Epithelial cell of proximal tubule (primary cell): ENCODE measurements around the gene ZNF296. TPM values are rescaled to one million over a fixed set of nuclear protein-coding genes. Genes with fewer than 3 reads are reported as not detected.
A peak's percentile ranks its signal among the peaks of the same experiment; 100 is the strongest.

Experiments
- DNase-seq: peaks from one replicate; pipeline ENCODE4 v3.0.0-alpha.2; 2011; ENCODE audit warnings: low read depth
- H3K4me3 ChIP-seq: 2 replicates; pipeline ENCODE4 v1.5.1; 2011; ENCODE audit warnings: low read depth, mild to moderate bottlenecking, low read length
- total RNA-seq: library from RNA; depleted of rRNA; stranded (reverse); fragments of >200 nt; gene quantifications from 2 replicates; pipeline ENCODE4 v1.2.3, GENCODE V29; 2015
- TF ChIP-seq, protein P1 (sequence below): conservative IDR thresholded peaks from 2 replicates; pipeline ENCODE4 v1.5.1; 2012; ENCODE audit warnings: low read depth, mild to moderate bottlenecking, low read length

The ZNF296 gene
- total RNA-seq, 1 donor from 2014 or later, result 1.7 TPM

DNA sequence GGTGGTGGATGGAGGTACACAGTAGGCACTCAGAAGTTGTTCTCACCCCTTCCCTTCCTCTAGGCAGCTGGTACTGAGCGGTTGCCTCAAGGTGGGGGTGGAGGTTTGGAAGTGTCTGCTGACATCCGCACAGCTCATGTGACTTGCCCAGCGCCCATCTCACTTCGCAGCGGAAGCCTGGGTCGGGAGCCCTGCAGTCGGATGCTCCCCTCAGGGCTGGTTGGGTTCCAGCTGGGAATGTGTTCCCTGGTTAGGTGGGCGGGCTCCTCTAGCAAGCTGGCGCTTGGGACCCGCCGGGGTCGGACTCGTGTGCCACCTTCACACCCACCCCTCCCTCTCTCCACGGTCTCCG, 26.9 kb upstream of the ZNF296 start:
- peak overlapping the region; percentile 28 for H3K4me3 ChIP-seq
- TF ChIP-seq, protein P1, sequence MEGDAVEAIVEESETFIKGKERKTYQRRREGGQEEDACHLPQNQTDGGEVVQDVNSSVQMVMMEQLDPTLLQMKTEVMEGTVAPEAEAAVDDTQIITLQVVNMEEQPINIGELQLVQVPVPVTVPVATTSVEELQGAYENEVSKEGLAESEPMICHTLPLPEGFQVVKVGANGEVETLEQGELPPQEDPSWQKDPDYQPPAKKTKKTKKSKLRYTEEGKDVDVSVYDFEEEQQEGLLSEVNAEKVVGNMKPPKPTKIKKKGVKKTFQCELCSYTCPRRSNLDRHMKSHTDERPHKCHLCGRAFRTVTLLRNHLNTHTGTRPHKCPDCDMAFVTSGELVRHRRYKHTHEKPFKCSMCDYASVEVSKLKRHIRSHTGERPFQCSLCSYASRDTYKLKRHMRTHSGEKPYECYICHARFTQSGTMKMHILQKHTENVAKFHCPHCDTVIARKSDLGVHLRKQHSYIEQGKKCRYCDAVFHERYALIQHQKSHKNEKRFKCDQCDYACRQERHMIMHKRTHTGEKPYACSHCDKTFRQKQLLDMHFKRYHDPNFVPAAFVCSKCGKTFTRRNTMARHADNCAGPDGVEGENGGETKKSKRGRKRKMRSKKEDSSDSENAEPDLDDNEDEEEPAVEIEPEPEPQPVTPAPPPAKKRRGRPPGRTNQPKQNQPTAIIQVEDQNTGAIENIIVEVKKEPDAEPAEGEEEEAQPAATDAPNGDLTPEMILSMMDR, result no peak
- DNase-seq, result no peak

DNA sequence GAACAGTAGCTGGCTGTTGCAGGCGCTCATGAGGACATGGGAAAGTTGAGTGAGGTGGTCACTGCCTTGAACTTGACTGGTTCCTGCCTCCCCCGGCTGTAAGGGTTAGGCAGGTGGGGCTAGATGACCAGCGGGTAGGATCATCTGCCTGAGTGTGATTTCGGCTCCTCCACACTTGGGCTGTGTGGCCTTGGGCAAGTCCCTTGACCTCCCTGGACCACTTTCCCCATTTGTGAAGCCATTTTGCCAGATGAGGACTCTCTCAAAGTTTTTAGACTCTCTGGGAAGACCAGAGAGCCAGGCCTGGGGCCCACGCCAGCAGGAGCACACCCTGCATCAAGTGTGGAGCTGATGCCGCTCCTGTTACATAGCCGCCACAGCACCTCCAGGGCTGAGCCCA, 26.2 kb upstream of the ZNF296 start:
- TF ChIP-seq, protein P1, result no peak
- no peak for DNase-seq
- H3K4me3 ChIP-seq, result no peak overlapping the region

DNA sequence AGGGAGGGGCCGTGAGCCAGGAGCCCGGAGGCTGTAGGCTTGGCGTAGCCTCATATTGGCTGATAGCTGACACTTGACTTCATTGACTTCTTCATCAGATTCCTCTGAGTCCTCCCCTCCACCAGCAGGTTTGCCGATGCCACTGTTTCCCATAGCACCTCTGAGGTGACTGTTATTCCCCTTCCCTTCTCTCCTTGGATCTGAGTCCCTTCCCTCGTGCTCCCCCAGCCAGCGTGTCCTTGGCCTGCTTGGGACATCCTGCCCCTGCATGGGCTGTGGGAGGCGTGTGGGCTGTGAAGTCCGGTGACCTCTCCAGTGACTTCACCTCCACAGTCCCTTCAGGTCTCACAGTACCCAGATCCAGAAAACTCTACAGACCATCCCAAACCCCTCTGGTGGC, 25.5 kb upstream of the ZNF296 start:
- DNase-seq, result no peak
- TF ChIP-seq, protein P1, result no peak
- H3K4me3 ChIP-seq, result no peak overlapping the region

DNA sequence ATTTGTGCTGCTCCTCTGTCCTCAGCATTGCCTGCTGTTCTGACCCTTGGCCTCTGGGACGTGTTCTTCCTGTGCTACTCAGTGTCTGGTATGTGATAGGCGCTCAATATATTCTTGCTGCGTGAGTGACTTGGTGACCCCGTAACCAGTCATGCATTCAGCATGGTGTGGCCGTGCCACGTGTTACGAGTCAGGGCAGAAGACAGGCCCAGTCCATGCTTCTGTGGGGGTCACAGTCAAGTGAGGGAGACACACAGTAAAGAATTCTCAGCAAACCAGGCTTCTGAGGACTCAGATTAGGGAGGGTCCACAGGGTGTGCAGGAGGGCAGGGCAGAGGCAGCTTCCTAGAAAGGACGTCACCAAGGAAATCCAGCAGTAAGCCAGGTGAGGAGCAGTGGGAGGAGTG, 24.6 kb upstream of the ZNF296 start:
- no peak for DNase-seq
- TF ChIP-seq, protein P1, result no peak

DNA sequence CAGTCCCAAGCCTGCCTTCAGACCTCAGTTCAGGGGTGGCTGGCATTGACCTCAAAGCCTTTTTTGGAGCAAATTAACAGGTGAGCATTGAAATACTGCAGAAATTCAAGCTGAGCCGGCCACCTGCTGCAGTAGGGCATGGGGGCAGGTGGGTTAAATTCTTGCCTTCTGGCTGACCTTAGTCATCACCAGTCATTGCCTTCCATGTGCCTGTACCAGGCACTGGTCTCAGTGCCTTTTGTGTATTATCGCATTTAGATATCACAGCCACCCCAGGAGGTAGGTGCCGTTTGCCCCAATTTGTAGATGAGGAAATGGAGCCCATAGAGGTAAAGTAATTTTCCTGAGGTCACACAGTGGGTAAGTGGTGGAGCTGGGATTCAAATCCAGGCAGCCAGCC, 23.9 kb upstream of the ZNF296 start:
- DNase-seq, result no peak
- TF ChIP-seq, protein P1, result no peak
- H3K4me3 ChIP-seq, result peak overlapping the region; percentile 27

More for the DNA sequence above, 24.6 kb upstream of the ZNF296 start:
- H3K4me3 ChIP-seq, result peak overlapping the region; percentile 27

DNA sequence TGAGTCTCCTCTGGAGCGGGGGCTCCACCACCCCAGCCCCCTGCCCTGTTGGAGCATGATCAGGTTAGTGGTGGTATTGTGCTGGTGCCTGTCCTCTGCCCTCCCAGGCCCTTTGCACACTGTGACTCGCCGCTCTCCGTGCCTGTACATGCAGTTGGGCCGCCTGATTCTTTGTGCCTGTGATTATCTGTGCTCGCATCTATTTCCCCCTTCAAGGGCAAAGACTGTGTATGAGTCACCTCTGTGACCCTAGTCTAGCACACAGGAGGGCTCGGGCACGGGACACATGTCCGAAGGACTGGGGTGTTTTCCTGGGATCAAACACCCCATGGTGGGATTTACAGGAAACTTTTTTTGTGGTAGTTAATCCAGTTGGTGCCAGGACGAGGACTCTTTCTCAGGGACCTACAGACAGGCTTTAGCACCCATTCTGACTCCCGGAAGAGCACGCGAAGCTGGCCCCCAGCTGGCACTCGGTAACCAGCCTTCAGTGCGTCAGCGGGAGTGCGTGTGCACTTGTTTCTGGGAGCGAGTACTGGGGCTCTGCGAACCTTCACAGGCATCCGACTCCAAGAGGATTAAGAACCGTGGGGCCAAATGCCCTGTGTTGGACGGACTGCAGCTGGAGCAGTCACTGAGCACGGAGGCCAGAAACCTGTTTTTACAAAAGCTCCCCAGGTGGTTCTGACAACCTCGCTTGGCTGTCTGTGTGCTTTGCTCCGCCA, 23.4 kb upstream of the ZNF296 start:
- peak overlapping the region; percentile 27 for H3K4me3 ChIP-seq
- TF ChIP-seq, protein P1, result no peak
- DNase-seq, result no peak
